Mesothelial cell of epicardium (in vitro differentiated cells): Measurements from ENCODE around the gene ADPRHL1. TPM values are rescaled to one million over a fixed set of nuclear protein-coding genes. Genes with fewer than 3 reads are reported as not detected.

Source experiments
- DNase-seq, 2 experiments: peaks; one replicate each; pipeline ENCODE4 v3.0.0; 2021; ENCODE audit warnings: low spot score in 2 of 2; ENCODE audit not compliant: unreplicated experiment in 2 of 2
- H3K27ac Mint-ChIP-seq: 2 replicates; pipeline ENCODE4 v1.8.0; 2021; ENCODE audit warnings: mixed read lengths
- H3K27me3 Mint-ChIP-seq: 2 replicates; pipeline ENCODE4 v1.8.0; 2021; ENCODE audit warnings: low read depth, mixed read lengths
- H3K36me3 Mint-ChIP-seq: 2 replicates; pipeline ENCODE4 v1.8.0; 2021; ENCODE audit warnings: mixed read lengths
- H3K4me1 Mint-ChIP-seq: 2 replicates; pipeline ENCODE4 v1.8.0; 2021; ENCODE audit warnings: mixed read lengths
- H3K4me3 Mint-ChIP-seq: 2 replicates; pipeline ENCODE4 v1.8.0; 2021; ENCODE audit warnings: mild to moderate bottlenecking, moderate library complexity, mixed read lengths
- H3K9me3 Mint-ChIP-seq: 2 replicates; pipeline ENCODE4 v1.8.0; 2021; ENCODE audit warnings: mixed read lengths
- CTCF ChIP-seq: fragments of 200-600 bp; sonication (generic); IDR thresholded peaks from one replicate; pipeline ENCODE4 v1.5.0; 2021; ENCODE audit warnings: antibody characterized with exemption; ENCODE audit not compliant: unreplicated experiment
- total RNA-seq: library from RNA; stranded (reverse); gene quantifications from 3 replicates; pipeline ENCODE4 v1.2.1, GENCODE V29; 2021

The ADPRHL1 gene
- total RNA-seq = 3.4 to 4.2 TPM (median 4.1 TPM) in 3 replicates

- no peaks in the 10 kb centered on the region for H3K27me3 Mint-ChIP-seq
- no peaks in the 10 kb centered on the region for H3K9me3 Mint-ChIP-seq
- no peak within 1 kb of the TSS for H3K27ac Mint-ChIP-seq
- TF ChIP-seq CTCF = no peak
- DNase-seq = no peak
- no peaks in the 10 kb centered on the region for H3K4me1 Mint-ChIP-seq
- H3K4me3 Mint-ChIP-seq = no peak within 1 kb of the TSS
- peaks cover 22% of the 10 kb centered on the region for H3K36me3 Mint-ChIP-seq
Observed at GRCh38 chr13:113452942-113453901, at the start of gene ADPRHL1. TSS of gene ADPRHL1 (minus strand) at chr13:113453488. CDS start at chr13:113453437, 51 bp downstream.

- Mint-ChIP-seq H3K27me3 (no peaks in the 10 kb centered on the region), H3K36me3 (peaks cover 31% of the 10 kb centered on the region)
- no peak for TF ChIP-seq CTCF
Observed at GRCh38 chr13:113502686-113503085, 49.4 kb upstream of the ADPRHL1 start.

GRCh38 chr13:113500530-113501265 lies 47.4 kb upstream of the ADPRHL1 start:
- no peak for DNase-seq
- no peaks in the 10 kb centered on the region for H3K9me3 Mint-ChIP-seq
- no peak for TF ChIP-seq CTCF
- H3K4me3 Mint-ChIP-seq = no peak overlapping the region
- no peak overlapping the region for H3K27ac Mint-ChIP-seq
- H3K4me1 Mint-ChIP-seq = peaks cover 5% of the 10 kb centered on the region
- peaks cover 32% of the 10 kb centered on the region for H3K36me3 Mint-ChIP-seq
- H3K27me3 Mint-ChIP-seq = no peaks in the 10 kb centered on the region

More at GRCh38 chr13:113502686-113503085, 49.4 kb upstream of the ADPRHL1 start:
- H3K9me3 Mint-ChIP-seq = no peaks in the 10 kb centered on the region
- H3K4me3 Mint-ChIP-seq = no peak overlapping the region
- no peak for DNase-seq
- H3K27ac Mint-ChIP-seq = no peak overlapping the region
- H3K4me1 Mint-ChIP-seq = no peaks in the 10 kb centered on the region

DNA sequence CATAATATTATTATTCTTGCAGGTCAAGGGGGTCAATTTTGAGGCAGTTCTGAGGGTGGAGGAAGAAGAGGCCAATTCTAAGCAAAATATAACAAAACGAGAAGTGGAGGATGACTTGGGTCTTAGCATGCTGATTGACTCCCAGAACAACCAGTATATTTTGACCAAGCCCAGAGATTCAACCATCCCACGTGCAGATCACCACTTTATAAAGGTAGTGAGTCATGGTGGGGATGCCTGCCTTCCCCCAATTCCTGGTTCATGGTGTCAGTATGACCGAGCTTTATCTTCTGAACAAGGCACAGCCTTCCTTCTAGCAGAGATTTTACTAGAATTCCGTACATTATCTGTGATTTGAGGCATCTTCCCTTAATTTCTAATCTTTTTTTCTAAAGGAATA lies 46.6 kb upstream of the ADPRHL1 start:
- Mint-ChIP-seq H3K9me3 (no peaks in the 10 kb centered on the region), H3K27ac (no peak overlapping the region), H3K36me3 (peaks cover 28% of the 10 kb centered on the region), H3K4me1 (peaks cover 13% of the 10 kb centered on the region), H3K4me3 (no peak overlapping the region), H3K27me3 (no peaks in the 10 kb centered on the region)
- DNase-seq = no peak
- TF ChIP-seq CTCF = no peak

DNA sequence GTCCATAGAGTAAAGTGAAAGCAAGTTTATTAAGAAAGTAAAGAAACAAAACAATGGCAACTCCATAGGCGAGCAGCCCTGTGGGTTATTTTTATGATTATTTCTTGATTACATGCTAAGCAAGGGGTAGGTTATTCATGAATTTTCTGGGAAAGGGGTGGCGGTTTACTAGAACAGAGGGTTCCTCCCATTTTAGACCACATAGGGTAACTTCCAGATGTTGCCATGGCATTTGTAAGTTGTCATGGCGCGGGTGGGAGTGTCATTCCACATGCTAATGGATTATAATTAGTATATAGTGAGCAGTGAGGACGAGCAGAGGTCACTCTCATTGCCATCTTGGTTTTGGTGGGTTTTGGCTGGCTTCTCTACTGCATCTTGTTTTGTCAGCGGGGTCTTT lies 45.6 kb upstream of the ADPRHL1 start:
- Mint-ChIP-seq H3K4me1 (peaks cover 19% of the 10 kb centered on the region), H3K36me3 (peaks cover 21% of the 10 kb centered on the region), H3K27me3 (no peaks in the 10 kb centered on the region), H3K9me3 (no peaks in the 10 kb centered on the region), H3K4me3 (no peak overlapping the region), H3K27ac (no peak overlapping the region)
- TF ChIP-seq CTCF = no peak
- DNase-seq = no peak
